ENCODE data around the gene TLK2. TPM values are rescaled to one million over a fixed set of nuclear protein-coding genes. Genes with fewer than 3 reads are reported as not detected.

Gene TLK2
- total RNA-seq, 1 experiment from 2014 or later: 42.9 TPM

GRCh38 chr17:62616993-62617893 lies 138.6 kb downstream of the TLK2 start (continued):
- TF ChIP-seq, protein P1, sequence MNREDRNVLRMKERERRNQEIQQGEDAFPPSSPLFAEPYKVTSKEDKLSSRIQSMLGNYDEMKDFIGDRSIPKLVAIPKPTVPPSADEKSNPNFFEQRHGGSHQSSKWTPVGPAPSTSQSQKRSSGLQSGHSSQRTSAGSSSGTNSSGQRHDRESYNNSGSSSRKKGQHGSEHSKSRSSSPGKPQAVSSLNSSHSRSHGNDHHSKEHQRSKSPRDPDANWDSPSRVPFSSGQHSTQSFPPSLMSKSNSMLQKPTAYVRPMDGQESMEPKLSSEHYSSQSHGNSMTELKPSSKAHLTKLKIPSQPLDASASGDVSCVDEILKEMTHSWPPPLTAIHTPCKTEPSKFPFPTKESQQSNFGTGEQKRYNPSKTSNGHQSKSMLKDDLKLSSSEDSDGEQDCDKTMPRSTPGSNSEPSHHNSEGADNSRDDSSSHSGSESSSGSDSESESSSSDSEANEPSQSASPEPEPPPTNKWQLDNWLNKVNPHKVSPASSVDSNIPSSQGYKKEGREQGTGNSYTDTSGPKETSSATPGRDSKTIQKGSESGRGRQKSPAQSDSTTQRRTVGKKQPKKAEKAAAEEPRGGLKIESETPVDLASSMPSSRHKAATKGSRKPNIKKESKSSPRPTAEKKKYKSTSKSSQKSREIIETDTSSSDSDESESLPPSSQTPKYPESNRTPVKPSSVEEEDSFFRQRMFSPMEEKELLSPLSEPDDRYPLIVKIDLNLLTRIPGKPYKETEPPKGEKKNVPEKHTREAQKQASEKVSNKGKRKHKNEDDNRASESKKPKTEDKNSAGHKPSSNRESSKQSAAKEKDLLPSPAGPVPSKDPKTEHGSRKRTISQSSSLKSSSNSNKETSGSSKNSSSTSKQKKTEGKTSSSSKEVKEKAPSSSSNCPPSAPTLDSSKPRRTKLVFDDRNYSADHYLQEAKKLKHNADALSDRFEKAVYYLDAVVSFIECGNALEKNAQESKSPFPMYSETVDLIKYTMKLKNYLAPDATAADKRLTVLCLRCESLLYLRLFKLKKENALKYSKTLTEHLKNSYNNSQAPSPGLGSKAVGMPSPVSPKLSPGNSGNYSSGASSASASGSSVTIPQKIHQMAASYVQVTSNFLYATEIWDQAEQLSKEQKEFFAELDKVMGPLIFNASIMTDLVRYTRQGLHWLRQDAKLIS (CRISPR knock-in tag; IDR thresholded peaks at IDR 0.05; ENCODE audit: borderline replicate concordance): 0 out of 2 replicates have a peak, but pooled peaks have one; percentile 32
- TF ChIP-seq ZNF416 (CRISPR knock-in tag; IDR thresholded peaks at IDR 0.05) (peak; percentile 83; the same call in 1 of the 2 replicates), ERG (CRISPR knock-in tag; IDR thresholded peaks at IDR 0.05) (0 out of 2 replicates have a peak, but pooled peaks have one; percentile 58), NFE2L1 (CRISPR knock-in tag; IDR thresholded peaks at IDR 0.05) (0 out of 2 replicates have a peak, but pooled peaks have one; percentile 20)

- TF ChIP-seq ZSCAN18 (CRISPR knock-in tag; IDR thresholded peaks at IDR 0.05) (no peak), PRDM15 (CRISPR knock-in tag; IDR thresholded peaks at IDR 0.05) (no peak), ZNF138 (CRISPR knock-in tag; conservative IDR thresholded peaks at IDR 0.05) (no peak), SMAD3 (CRISPR knock-in tag; IDR thresholded peaks at IDR 0.05; ENCODE audit: borderline replicate concordance) (no peak), ATF2 (CRISPR knock-in tag; IDR thresholded peaks at IDR 0.05; ENCODE audit: borderline replicate concordance, low read depth) (no peak), ZNF263 (CRISPR knock-in tag; IDR thresholded peaks at IDR 0.05; ENCODE audit: low read depth) (no peak)
- TF ChIP-seq, protein P2, sequence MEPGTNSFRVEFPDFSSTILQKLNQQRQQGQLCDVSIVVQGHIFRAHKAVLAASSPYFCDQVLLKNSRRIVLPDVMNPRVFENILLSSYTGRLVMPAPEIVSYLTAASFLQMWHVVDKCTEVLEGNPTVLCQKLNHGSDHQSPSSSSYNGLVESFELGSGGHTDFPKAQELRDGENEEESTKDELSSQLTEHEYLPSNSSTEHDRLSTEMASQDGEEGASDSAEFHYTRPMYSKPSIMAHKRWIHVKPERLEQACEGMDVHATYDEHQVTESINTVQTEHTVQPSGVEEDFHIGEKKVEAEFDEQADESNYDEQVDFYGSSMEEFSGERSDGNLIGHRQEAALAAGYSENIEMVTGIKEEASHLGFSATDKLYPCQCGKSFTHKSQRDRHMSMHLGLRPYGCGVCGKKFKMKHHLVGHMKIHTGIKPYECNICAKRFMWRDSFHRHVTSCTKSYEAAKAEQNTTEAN (CRISPR knock-in tag; IDR thresholded peaks at IDR 0.05): no peak
- no peaks in the 10 kb centered on the region for H3K9me3 Mint-ChIP-seq
- peaks cover 15% of the 10 kb centered on the region for H3K36me3 Mint-ChIP-seq
- CTCF ChIA-PET: interaction anchor here (1.1 to 1.3 kb wide), 3 partner anchors 11 to 54 kb away, joined by 3 to 7 read pairs (median 4); no protein-coding TSS in a partner anchor
- no peak for ATAC-seq
- no peak overlapping the region for H3K4me3 Mint-ChIP-seq
- H3K27ac Mint-ChIP-seq: peak overlapping the region; percentile 95
- peaks cover 22% of the 10 kb centered on the region for H3K4me1 Mint-ChIP-seq
- no peaks in the 10 kb centered on the region for H3K27me3 Mint-ChIP-seq (ENCODE audit: low read depth)
- POLR2A ChIA-PET: interaction anchor here (0.5 to 1.0 kb wide), 2 partner anchors 10 to 20 kb away, joined by 4 to 5 read pairs; no protein-coding TSS in a partner anchor
- no peak for DNase-seq (ENCODE audit: low spot score)
Measured at GRCh38 chr17:62617894-62618472, 139.4 kb downstream of the TLK2 start.
